Sciatic nerve (tissue), 2 donors: ENCODE data around the gene CEP135. TPM values are rescaled to one million over a fixed set of nuclear protein-coding genes. Genes with fewer than 3 reads are reported as not detected.

Source experiments
- ATAC-seq: fragments of 200-7000 bp; cut with Tn5 transposase; one replicate; pipeline ENCODE4 v1.9.1; 2020; ENCODE audit warnings: mild to moderate bottlenecking, moderate library complexity
- DNase-seq: peaks from one replicate; pipeline ENCODE4 v3.0.0-alpha.2; 2020; ENCODE audit warnings: low spot score
- intact Hi-C: fragments of 100-400 bp; cut with DNase I; formaldehyde crosslinking; loops from one replicate; pipeline ENCODE4 v1.14.2; 2022
- total RNA-seq: library from RNA; stranded (reverse); fragmentation: NEBNext Ultra II Directional; extraction: Animal tissue kit (Norgen Biotek cat#: 25700); gene quantifications from one replicate; pipeline ENCODE4 v1.2.1, GENCODE V29; 2021
- donor health status: DM: no; HTN: no; CAD: no.
- donor health status: DM: no; HTN: no; CAD: no.

CEP135 gene
- total RNA-seq, 1 donor from 2014 or later, result 11.0 TPM

DNA sequence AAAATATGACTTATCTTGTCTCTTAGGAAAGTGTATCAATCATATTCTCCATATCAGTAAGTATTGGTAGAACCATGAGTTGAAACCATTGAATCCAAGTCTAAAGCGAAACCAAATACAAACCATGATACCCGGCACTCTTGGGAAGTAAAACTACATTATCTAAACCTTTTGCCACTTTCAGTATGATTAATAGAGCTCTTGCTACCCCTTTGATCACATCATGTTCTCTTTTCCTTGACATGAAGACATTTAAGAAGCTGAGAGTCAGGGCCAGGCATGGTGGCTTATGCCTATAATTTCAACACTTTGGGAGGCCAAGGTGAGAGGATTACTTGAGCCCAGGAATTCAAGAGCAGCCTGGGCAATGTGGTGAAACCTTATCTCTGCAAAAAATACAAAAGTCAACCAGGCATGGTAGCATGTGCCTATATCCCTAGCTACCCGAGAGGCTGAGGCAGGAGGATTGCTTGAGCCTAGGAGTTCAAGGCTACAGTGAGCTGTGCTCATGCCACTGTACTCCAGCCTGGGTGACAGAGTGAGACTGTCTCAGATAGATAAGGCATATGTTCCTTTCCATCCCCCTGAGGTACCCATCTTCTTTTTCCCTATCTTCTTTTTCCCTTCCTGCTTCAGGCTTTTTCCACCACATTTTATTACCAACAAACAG, 45.4 kb downstream of the CEP135 start:
- DNase-seq (no peak), ATAC-seq (no peak)
- intact Hi-C loops, result no loop called here

DNA sequence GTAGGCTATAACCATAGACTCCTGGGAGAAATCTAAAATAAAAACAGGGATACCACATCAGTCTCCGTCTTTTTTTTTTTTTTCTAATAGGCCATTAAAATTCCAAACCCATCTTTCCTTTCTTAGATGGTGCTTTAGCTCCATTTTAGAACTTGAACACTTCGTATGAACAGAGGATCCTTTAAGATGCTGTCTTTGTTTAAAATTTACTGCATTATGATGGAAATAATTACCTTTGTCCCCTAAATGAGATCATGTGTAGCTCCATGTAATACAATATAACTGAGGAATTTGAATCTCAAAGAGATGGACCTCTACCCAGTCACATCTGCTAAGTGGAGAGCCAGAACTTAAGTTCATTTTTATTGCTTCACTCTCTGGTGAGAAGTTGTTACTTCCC, 47.9 kb downstream of the CEP135 start:
- DNase-seq (no peak), ATAC-seq (no peak)
- intact Hi-C loops, result no loop called here

DNA sequence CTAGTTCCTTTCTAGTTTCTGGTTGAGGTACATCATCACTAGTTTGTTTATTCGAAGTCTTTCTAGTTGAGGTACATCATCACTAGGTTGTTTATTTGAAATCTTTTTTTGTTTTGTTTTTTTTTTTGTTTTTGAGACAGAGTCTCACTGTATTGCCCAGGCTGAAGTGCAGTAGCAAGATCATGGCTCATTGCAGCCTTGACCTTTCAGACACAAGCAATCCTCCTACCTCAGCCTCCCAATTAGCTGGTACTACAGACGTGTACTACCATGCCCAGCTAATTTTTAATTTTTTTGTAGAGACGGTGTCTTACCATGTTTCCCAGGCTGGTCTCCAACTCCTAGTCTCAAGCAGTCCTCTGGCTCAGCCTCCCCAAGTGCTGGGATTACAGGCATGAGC, 54.9 kb downstream of the CEP135 start:
- ATAC-seq, result no peak
- no peak for DNase-seq
- intact Hi-C loops, result no loop called here

DNA sequence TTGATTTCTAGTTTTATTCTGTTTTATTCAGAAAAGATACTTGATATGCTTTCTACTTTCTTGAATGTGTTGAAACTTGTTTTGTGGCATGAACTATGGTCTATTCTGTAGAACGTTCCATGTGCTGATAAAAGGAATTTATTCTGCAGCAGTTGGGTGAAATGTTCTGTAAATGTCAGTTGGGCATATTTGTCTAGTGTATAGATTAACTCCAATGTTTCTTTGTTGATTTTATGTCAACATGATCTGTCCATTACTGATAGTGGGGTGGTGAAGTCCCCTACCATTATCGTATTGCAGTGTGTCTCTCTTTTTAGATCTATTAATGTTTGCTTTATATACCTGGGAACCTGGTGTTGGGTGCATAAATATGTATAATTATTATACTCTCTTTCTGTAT, 55.5 kb downstream of the CEP135 start:
- intact Hi-C loops, result no loop called here
- no peak for DNase-seq
- ATAC-seq, result no peak

DNA sequence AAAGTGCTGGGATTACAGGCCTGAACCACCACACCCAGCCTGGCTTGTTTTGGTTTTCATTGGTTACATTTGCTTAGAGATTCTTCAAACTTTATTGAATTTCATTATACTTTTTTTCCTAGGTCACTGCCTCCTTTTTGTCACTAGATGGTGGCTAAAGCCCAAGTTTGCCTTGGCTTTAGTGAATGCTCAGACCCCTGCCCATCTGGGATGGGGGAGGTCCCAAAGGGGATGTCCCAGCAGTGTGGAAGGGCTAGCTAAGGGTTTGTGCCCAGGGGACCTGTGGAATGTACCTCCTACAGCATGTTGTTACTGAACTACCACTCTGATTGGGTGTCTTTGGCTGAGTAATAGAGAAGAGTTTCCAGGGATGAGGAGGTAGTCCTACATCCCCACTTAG, 58.4 kb downstream of the CEP135 start:
- intact Hi-C loops, result no loop called here
- no peak for DNase-seq
- no peak for ATAC-seq

DNA sequence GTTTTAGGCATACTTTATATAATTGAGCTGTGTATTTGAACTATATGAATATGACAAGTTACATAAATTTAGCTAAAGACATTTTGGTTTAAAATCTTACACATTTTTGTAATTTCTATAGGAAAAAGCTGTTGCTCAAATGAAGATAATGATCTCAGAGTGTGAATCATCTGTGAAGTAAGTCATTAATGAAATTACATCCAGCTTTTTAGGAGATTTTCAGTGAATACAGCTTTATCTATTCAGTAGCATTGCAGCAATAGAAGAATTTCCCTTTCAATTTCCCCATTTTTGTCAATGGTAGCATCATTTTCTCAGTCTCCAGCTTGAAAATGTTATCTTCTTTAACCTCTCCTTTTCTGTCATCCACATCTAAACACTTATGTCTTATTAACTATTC, 59.5 kb downstream of the CEP135 start:
- DNase-seq, result no peak
- intact Hi-C loops, result no loop called here
- no peak for ATAC-seq

DNA sequence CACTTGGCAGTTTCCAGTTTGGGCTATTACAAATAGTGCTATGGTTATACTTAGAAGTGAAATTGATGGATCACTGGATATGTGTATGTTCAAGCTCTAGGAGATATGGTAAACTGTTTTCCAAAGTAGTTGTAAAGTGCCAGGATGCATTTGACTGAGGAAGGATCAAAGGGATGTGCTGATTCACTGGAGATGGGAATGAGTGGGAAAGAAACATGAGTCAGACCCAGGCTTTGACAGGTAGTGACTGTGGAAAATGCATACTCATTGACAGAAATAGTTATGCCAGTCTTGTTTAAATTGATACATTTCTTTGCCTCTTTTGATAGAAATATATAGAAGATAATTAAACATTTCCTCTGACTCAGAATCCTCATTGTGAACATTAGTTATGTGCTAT, 77.9 kb downstream of the CEP135 start:
- ATAC-seq (no peak), DNase-seq (no peak)
- intact Hi-C loops, result no loop called here

DNA sequence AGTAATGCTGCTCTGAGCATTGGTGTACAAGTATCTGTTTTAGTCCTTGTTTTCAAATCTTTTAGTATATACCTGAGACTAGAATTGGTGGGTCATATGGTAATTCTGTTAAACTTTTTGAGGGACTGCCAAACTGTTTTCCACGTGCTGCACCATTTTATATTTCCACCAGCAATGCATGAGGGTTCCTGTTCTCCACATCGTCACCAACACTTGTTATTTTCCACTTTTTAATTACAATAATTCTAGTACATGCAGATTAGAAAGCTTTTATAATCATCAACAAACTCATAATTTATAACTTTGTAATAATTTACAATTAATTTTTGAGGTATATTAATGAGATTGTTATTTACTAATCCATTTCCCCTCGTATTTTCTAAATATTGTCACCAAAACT, 79.4 kb downstream of the CEP135 start:
- DNase-seq (no peak), ATAC-seq (no peak)
- intact Hi-C loops, result no loop called here

DNA sequence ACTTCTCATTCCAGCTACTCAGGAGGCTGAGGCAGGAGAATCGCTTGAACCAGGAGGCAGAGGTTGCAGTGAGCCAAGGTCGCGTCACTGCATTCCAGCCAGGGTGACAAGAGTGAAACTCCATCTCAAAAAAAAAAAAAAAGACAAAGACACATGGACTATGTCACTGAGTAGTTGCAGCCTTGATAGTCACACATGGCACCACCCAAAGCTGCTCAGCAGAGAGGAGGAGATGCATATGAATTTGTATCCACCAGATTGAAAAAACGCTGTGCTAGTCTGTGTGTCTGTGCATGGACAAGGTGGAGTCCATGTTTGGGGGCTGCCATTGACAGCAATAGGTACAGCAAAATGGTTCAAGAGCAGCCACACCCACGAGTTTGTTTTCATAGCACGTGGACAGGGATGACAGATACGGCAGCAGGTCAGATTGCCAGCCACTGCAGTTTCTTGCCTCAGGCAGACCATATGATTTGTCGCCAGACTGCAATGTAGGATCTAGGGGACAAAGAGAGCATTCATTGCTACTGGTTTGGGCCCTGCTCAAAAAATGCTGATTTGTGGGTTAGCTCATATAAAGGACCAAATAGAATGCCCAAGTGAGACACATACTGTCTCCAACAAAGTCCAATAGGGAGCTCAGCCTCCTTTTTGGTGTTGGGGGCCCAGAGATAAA, 89.9 kb downstream of the CEP135 start:
- peak; percentile 42 for ATAC-seq
- intact Hi-C loops, result no loop called here
- no peak for DNase-seq

DNA sequence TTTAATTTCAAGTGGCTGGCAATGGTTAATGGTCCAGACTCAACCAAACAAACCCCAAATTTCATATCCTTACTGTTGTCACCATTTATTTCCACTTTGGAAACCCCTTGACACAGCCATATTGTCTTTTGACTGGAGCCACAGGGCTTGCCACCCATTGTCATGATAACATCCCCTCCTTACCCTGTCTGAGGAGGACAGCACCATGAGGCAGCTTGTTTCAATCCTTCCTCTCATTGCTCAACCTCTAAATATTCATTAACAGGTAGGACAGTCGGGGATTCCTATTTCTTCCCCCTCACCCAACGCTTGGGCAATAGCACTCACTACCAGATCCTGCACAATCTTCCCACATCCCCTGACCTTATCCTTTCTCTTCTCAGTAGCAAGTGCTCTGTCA, 92.1 kb downstream of the CEP135 start:
- DNase-seq (no peak), ATAC-seq (no peak)
- intact Hi-C loops, result no loop called here

DNA sequence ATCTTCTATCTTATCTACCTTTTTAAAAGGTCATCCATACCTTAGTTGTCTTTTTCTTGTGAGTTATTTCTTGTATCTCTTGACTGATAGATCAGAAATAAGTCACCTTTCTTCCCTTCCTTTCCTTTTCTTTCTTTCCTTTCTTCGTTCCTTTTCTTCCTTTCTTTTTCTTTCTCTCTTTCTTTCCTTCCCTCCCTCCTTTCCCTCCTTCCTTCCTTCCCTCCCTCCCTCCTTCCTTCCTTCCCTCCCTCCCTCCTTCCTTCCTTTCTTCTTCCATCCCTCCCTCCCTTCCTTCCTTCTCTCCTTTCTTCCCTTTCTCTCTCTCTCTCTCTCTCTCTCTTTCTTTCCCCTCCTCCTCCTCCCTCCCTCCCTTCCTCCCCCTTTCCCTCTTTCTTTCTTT, 93.5 kb downstream of the CEP135 start:
- ATAC-seq (no peak), DNase-seq (no peak)
- intact Hi-C loops, result no loop called here

DNA sequence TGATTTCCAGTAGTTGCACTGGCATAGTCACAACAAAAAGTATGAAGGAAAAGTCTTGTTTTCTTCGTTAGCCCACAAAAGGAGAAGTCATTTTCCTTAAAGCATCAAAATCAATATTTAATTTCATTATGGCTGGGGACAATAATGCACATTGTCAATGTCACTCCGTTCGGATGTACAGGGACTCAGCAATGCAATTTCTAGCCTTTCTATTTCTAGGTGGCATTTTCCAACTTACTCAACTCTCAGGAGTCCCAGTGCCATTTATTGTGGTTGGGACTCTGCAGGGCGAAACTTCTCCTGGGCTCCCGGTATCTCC, 99.6 kb downstream of the CEP135 start:
- no peak for ATAC-seq
- DNase-seq, result no peak
- intact Hi-C loops, result no loop called here

DNA sequence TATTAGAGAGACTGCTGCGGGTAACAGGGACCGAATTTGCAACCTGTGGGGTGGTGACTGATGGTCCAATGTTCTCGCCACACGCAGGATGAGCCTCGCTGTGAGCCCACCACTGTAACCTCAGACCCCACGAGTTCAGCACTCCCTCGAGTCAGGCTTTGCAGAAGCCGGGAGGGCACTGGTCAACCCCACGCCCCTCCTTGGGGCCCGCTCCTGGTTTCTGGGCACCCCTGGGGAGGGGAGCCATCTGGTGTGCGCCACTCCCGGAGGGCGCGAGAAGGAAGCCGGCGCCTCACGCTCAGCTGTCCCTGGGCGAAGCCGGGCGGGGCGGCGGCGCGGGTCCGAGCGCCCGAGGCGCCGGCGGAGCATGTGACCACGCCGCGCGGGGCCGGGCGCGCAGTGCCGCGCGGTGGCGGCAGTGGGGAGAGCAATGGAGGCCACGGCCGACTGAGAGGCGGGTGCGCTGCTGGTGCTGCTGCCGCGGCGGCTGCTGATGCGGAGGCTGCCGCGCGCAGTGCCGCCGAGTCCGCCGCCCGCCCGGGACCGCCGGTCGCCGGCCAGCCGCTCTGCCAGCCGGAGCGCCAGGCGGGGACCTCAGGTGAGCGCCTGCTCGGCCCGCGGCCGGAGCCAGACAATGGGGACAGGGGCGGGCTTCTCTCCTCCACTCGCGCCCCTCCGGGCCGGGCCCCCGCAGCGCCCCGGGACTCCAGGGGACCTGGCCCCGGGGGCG, 100.1 kb downstream of the CEP135 start:
- ATAC-seq, result peak; percentile 71
- peak; percentile 60 for DNase-seq
- intact Hi-C loops, result no loop called here

DNA sequence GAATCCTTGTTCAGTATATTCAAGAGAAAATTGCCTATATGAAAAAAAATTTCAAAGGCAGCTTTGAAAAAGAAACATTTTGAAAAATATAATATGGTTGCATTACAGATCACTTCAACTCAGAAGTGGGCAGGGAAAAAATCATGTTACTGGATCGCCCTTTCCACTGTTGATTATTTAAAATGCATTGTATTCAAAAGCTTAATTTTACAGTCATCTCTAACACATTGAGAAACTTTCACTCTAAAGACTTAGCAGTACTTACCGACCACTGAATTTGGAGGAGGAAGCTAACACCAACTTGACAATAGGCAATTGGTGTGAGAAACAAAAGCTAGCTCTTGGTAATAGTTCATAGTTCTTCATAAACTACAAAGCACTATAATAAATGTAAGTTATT, 101.9 kb downstream of the CEP135 start:
- intact Hi-C loops, result no loop called here
- ATAC-seq (no peak), DNase-seq (no peak)

DNA sequence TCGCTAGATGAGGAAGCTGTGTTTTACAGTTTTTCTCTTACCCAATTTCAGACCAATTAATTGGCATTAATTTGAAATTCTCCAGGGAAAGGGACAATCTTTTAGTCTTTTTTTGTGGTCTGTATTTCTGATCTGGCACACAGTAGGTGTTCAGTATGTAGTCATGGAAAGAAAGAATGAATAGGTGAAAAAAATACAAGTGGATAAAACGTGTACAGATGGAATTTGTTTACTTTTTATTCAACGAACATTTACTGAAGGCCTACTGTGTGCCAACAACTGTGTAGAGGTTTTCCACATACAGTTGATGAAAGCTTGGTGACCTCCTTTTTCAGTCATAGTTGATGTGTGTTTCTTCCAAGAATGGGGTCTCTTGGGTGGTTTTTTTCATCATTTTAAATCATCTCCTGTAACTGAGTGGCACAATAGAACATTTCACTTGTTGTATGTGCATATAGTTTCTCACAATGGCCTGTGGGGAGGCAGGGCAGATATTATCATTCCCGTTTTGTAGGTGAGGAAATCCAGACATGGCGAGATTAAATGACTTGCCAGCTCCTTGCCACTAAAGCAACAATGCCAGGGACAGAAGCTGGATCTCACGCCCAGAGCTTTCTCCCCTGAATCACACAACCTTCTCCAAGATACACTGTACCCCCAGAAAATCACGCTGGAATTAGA, 102.4 kb downstream of the CEP135 start:
- no peak for DNase-seq
- intact Hi-C loops, result no loop called here
- ATAC-seq, result no peak

DNA sequence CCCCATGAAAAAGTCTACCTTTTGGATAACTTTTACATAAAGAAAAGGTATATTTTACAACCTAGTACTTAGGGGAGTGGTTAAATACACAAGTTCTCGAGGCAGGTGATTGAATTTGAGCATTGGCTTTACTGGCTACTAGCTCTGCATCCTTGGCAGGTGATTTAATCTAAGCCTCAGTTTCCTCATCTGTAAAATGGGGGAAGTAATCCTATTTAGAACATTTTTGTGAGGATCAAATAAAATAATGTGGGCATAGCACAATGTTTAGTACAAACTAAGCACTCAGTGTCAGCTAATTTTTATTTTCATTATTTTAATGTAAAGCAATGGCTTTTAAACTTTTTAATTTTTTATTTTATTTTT, 102.9 kb downstream of the CEP135 start:
- DNase-seq (no peak), ATAC-seq (no peak)
- intact Hi-C loops, result no loop called here

DNA sequence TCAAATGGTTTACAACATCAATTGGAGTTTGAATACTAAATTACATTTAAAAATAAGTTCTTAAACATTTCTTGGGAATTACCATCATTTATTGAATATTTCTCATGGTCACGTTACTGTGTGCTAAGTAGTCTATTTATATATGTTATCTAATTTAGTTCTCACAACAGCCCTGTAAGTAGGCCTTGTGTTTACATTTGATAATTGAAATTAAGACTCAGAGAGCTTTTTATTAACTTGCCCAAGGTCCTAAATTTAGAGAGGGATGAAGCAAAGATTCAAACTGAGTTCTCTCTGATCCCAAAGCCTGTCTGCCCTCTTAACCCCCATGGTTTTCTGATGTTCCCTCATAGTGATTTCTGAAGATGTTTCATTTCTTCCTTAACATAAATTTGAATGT, 103.7 kb downstream of the CEP135 start:
- intact Hi-C loops, result no loop called here
- ATAC-seq (no peak), DNase-seq (no peak)

DNA sequence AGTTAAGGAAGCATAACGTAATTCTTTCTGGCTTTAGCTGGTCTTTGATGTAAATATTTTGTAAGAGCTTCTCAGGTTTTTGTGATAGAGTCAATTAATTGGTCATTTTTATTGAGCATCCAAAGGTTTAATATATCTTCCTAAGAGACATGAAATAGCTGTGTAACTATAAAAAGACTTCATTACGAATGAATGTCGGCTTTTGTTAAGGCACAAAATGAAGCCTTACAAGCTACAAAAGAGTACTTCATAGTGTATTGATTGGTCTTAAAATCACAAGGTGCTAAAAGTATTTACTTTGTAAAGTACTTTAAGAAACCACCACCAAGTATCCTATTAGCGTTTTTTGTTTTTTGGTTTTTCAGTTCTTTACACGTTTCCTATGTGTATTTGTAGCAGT, 104.2 kb downstream of the CEP135 start:
- DNase-seq (no peak), ATAC-seq (no peak)
- intact Hi-C loops, result no loop called here

DNA sequence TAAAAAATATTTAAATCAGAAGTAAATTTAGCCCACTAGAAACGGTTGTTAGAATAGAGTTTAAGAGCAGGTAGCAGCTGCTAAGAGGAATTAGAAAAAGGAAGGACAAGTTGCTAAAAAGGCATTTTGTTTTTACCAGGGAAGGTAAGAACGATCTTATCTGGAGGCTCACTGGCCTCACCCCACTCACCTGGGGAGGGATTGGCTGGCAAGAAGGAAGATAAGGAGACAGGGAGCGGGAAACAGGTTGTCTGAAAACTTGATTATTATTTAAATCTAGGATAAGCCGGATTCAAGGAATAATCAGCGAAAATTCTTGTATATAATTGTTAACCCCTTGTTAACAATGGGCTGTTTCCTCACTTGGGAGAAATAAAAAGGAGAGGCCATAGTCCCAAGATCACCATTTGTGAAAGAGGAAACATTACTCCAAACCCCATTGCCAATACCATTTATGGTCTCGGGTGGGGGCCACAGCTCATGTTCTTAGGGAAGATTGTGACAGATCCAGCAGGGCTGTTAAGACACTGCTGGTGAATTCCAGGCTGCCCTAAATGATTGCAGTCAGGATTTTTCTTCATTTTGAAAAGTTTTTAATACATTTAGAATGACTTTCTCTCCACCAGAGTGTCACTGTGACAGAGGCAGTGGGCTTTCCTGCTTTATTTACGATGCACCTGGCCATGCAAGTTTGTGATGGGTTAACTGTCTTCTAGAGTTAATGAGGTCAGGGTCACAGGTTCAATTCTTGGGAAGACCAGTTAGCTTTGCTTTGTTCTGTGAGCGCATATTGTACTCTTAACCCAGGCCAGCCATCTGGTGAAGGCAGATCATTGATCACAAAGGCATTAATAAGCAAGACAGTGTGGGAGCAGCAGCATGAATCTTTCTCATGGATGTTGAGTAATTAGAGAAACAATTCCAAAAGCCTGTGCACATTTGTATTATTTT, 106.6 kb downstream of the CEP135 start:
- intact Hi-C loops, result no loop called here
- no peak for DNase-seq
- no peak for ATAC-seq
